HepG2 (cell line): ENCODE measurements around the gene CRLF1. TPM values are rescaled to one million over a fixed set of nuclear protein-coding genes. Genes with fewer than 3 reads are reported as not detected.

Experiments used
- ATRX ChIP-seq: sonication (generic); formaldehyde crosslinking; IDR thresholded peaks from 2 replicates; pipeline ENCODE4 v1.4.0; 2020; ENCODE audit warnings: missing genetic modification reagents, borderline replicate concordance
- CSRNP1 ChIP-seq: sonication (generic); formaldehyde crosslinking; IDR thresholded peaks from 2 replicates; pipeline ENCODE4 v1.8.1; 2023; ENCODE audit warnings: mild to moderate bottlenecking, missing genetic modification reagents
- DRAP1 ChIP-seq: IDR thresholded peaks from 2 replicates; pipeline ENCODE4 v1.6.1; 2016; ENCODE audit warnings: missing genetic modification reagents, missing compliant biosample characterization
- KDM2A ChIP-seq: sonication (generic); formaldehyde crosslinking; IDR thresholded peaks from 2 replicates; pipeline ENCODE4 v1.4.0; 2020; ENCODE audit warnings: low read depth, missing genetic modification reagents, borderline replicate concordance
- KDM5A ChIP-seq: fragments of 200-600 bp; sonication (generic); IDR thresholded peaks from 2 replicates; pipeline ENCODE4 v1.7.0; 2018; ENCODE audit warnings: antibody characterized with exemption, mild to moderate bottlenecking, low read length, borderline replicate concordance
- MED1 ChIP-seq: sonication (generic); formaldehyde crosslinking; IDR thresholded peaks from 2 replicates; pipeline ENCODE4 v1.4.0; 2020; ENCODE audit warnings: missing genetic modification reagents
- MXI1 ChIP-seq: IDR thresholded peaks from 3 replicates; pipeline ENCODE4 v1.6.1; 2012; ENCODE audit warnings: low read depth, low read length, inconsistent platforms, borderline replicate concordance
- NFKB2 ChIP-seq: sonication (generic); formaldehyde crosslinking; IDR thresholded peaks from 2 replicates; pipeline ENCODE4 v1.4.0; 2020; ENCODE audit warnings: missing genetic modification reagents, borderline replicate concordance
- NFYB ChIP-seq: sonication (generic); formaldehyde crosslinking; IDR thresholded peaks from 2 replicates; pipeline ENCODE4 v1.4.0; 2020; ENCODE audit warnings: missing genetic modification reagents
- PHF21A ChIP-seq: sonication (generic); formaldehyde crosslinking; IDR thresholded peaks from 2 replicates; pipeline ENCODE4 v1.5.0; 2020; ENCODE audit warnings: mild to moderate bottlenecking, missing genetic modification reagents
- PHF8 ChIP-seq: sonication (generic); formaldehyde crosslinking; IDR thresholded peaks from 2 replicates; pipeline ENCODE4 v1.5.0; 2020; ENCODE audit warnings: missing genetic modification reagents
- RFX5 ChIP-seq: IDR thresholded peaks from 2 replicates; pipeline ENCODE4 v1.6.1; 2011; ENCODE audit warnings: low read depth, low read length, improper control_type of control experiment
- SOX5 ChIP-seq: IDR thresholded peaks from 2 replicates; pipeline ENCODE4 v1.6.1; 2016; ENCODE audit warnings: borderline replicate concordance
- UBTF ChIP-seq: sonication (generic); formaldehyde crosslinking; IDR thresholded peaks from 2 replicates; pipeline ENCODE4 v1.4.0; 2020; ENCODE audit warnings: mild to moderate bottlenecking, missing genetic modification reagents
- YY1 ChIP-seq: IDR thresholded peaks from 2 replicates; pipeline ENCODE4 v1.6.1; 2011; ENCODE audit warnings: low read length, low read depth, moderate library complexity, mild to moderate bottlenecking; ENCODE audit not compliant: insufficient read depth, insufficient replicate concordance
- ZBTB2 ChIP-seq: sonication (generic); formaldehyde crosslinking; IDR thresholded peaks from 2 replicates; pipeline ENCODE4 v1.8.0; 2022; ENCODE audit warnings: low read depth, missing genetic modification reagents
- ZFP36 ChIP-seq: fragments of 150-350 bp; IDR thresholded peaks from 2 replicates; pipeline ENCODE4 v1.6.1; 2018; ENCODE audit warnings: borderline replicate concordance, low read length, low read depth; ENCODE audit not compliant: partially characterized antibody
- ZNF256 ChIP-seq: sonication (generic); formaldehyde crosslinking; conservative IDR thresholded peaks from 2 replicates; pipeline ENCODE4 v1.4.0; 2020; ENCODE audit warnings: missing genetic modification reagents
- ZNF574 ChIP-seq: sonication (generic); formaldehyde crosslinking; IDR thresholded peaks from 2 replicates; pipeline ENCODE4 v1.4.0; 2020; ENCODE audit warnings: missing genetic modification reagents
- ZNF782 ChIP-seq: sonication (generic); formaldehyde crosslinking; IDR thresholded peaks from 2 replicates; pipeline ENCODE4 v1.4.0; 2020; ENCODE audit warnings: missing genetic modification reagents, mild to moderate bottlenecking, borderline replicate concordance
- polyA plus RNA-seq, 8 experiments: library from polyadenylated mRNA; depleted of rRNA in 3 of 8; stranded (reverse) in 7 of 8; unstranded in 1 of 8; fragments of >200 nt; fragmentation: Illumina TruSeq in 4 of 8; extraction: Trizol in 4 of 8; gene quantifications; 2 replicates each; pipeline versions ENCODE4 v1.2.1 to v1.2.3, GENCODE V29; 2011 to 2016; ENCODE audit warnings: low read depth in 4 of 8, missing spikeins in 1 of 8, mixed read lengths in 1 of 8; ENCODE audit not compliant: insufficient read depth in 1 of 8
- total RNA-seq, 5 experiments: library from RNA; depleted of rRNA; stranded (reverse); fragments of >200 nt; fragmentation: Illumina TruSeq; extraction: Trizol; gene quantifications; 2 replicates each; pipeline ENCODE4 v1.2.3, GENCODE V29; 2016; ENCODE audit warnings: low read depth in 1 of 5

The CRLF1 gene
- total and polyA plus RNA-seq, 2 of the 13 experiments (the other 11 are each of a cell fraction or from before 2014, with no cell fraction given): 217 to 296 TPM

- TF ChIP-seq YY1 (peak; percentile 76), ZNF256 (0 out of 2 replicates have a peak, but pooled peaks have one; percentile 45), KDM5A (peak; percentile 58; the same call in 1 of the 2 replicates), NFKB2 (no peak; the same call in 1 of the 2 replicates), DRAP1 (peak; percentile 80), KDM2A (CRISPR knock-in tag) (peak; percentile 69; the same call in 1 of the 2 replicates), UBTF (CRISPR knock-in tag) (peak; percentile 33; the same call in 1 of the 2 replicates), PHF21A (peak; percentile 88), PHF8 (CRISPR knock-in tag) (peak; percentile 71; the same call in 1 of the 2 replicates), ZBTB2 (CRISPR knock-in tag) (peak; percentile 80), SOX5 (CRISPR knock-in tag) (peak; percentile 37), NFYB (peak; percentile 68), RFX5 (peak; percentile 57; the same call in 1 of the 2 replicates), ZFP36 (no peak), CSRNP1 (CRISPR knock-in tag) (0 out of 2 replicates have a peak, but pooled peaks have one; percentile 4), ATRX (CRISPR knock-in tag) (no peak), MED1 (CRISPR knock-in tag) (peak; percentile 64), ZNF574 (CRISPR knock-in tag) (peak; percentile 74), MXI1 (peak; percentile 79; the same call in 1 of the 3 replicates), ZNF782 (CRISPR knock-in tag) (no peak)
Observed at GRCh38 chr19:18557411-18558201, 49.0 kb downstream of the CRLF1 start, which contains the start of gene KXD1 (continued).
